GM18861 (cell line): ENCODE data around the gene KXD1.

Experiments
- ATAC-seq: cut with Tn5 transposase; IDR thresholded peaks from one replicate; pipeline ENCODE4 v1.9.1; 2021; ENCODE audit not compliant: unreplicated experiment

Gene KXD1

DNA sequence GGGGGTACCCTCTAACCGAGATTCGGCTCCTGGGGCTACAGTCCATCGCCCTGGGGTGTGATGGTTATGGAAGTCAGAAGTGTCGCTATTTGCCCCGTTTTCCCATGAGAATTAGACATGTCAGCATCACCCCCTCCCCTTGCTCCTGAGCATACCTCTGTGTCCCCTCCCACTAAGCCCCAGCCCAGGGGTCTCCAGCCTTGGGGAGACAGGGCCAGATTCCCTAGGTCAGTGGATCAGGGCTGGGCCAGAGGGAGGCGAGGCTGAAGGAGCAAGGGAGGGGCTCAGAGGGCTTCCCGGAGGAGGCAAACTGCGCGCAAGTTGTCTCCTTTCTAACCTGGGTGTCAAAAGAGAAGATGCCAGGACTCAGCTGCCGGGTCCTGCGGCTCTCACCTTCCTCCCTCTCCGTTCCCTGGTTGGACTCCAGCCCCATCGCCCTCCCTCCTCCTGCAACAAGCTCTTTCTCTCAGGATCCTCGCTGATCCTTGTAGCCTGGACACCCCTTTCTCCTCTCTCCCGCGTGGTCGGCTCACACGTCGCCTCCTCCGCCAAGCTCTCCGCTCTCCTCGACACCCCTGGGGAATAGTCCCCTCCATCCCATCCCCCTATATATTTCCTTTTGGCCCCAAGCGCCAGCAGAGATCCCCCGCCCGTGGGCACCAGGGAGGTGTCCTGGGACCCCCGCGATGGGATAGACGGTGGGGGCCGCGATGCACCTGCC lies 54.5 kb downstream of the KXD1 start:
- no peak for ATAC-seq

DNA sequence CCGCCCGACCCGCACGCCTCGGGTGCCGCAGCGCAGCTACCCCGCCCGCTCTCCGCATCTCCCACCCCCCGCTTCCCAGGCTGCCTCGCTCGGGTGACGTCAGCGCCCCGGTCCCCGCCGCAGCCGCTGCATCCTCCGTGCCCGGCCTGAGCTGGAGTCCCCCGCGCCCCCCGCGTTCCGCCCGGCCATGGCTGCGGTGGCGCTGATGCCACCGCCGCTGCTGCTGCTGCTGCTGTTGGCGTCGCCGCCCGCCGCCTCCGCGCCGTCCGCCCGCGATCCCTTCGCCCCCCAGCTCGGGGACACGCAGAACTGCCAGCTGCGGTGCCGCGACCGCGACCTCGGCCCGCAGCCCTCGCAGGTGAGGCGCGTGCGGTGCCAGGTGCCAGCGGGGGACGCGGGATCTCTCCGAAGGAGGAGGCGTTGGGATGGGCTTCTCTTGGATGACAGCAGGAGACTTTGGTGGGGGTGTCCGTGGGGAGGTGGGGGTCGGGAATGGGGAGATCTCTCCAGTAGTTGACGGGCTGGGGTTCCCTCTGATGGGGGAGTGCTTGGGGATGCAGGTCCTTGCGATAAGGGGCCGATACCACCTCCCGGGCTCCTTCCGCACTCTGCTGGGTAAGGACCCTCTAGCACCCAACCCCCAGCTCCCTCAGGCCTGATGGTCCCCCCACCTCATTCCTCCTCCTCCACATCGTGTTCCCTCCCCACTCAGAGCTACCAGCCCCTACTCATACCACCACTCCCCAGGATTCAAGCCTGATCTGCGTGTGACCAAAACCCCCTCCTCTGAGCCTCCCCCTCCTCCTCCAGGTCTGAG lies 55.3 kb downstream of the KXD1 start, which contains the start of gene TMEM59L:
TSS of gene TMEM59L (plus strand) at position 99 of the 817 bp plus-strand sequence. CDS start at position 188, 89 bp downstream.
- no peak for ATAC-seq

DNA sequence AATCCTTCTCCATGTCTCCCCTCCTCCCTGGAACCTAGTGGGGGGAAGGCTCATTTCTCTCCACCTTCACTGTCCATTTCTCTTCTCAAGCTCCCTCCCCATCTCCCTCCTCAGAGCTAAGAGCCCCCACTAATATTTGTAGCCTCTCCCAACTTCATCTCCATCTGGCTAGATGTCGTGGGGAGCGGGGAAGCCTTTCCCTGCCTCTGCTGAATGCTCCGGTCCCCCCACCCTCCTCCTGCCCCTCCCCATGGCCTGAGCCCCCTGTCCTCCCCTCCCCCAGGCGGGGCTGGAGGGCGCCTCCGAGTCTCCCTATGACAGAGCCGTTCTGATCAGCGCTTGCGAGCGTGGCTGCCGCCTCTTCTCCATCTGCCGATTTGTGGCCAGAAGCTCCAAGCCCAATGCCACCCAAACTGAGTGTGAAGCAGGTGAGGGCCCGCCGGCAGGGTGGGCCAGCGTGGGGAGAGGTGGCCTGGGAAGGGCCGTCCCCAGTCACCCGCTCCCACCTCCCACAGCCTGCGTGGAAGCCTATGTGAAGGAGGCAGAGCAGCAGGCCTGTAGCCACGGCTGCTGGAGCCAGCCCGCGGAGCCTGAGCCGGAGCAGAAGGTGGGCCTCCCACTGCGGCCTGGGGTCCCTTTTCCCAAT lies 56.0 kb downstream of the KXD1 start:
- ATAC-seq = no peak

DNA sequence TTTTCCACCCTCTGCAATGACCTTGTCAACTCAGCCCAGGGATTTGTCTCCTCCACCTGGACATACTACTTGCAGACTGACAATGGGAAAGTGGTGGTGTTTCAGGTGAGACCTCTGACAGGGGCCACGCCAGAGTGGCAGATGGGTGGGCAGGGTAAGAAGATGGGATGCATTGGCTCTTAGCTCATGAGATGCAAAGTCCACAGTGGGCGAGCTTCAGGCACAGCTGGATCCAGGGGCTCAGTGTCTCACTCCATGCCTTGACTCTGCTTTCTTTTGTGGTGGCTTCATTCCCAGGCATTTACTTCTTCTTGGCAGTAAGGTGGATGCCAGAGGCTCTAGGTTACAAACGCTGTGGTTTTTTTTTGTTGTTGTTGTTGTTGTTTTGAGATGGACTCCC lies 58.4 kb downstream of the KXD1 start:
- no peak for ATAC-seq

DNA sequence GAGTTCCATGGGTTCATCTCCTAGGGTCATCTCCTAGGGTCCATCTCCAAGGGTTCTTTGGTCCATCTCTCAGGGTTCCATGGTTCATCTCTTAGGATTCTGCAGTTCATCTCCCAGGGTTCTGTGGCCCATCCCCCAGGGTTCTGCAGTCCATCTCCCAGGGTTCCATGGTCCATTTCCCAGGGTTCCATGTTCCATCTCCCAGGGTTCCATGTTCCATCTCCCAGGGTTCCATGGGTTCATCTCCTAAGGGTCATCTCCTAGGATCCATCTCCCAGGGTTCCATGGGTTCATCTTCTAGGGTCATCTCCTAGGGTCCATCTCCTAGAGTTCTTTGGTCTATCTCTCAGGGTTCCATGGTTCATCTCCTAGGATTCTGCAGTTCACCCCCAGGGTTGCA lies 59.9 kb downstream of the KXD1 start:
- no peak for ATAC-seq

DNA sequence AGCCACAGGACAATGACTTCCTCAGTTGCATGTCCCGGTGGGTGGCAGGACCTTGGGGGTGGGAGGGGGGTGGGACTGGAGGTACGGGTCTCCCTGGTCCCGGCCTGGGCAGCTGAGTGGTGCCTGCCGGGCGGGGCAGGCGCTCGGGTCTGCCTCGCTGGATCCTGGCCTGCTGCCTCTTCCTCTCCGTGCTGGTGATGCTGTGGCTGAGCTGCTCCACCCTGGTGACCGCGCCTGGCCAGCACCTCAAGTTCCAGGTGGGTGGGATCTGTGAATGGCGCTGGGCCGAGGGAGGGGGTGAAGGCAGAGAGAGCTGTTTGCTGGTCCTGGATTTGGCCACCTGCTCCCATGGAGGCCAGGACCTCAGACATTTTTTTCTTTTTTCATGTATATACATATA lies 60.6 kb downstream of the KXD1 start:
- no peak for ATAC-seq
